GM21526 (cell line): ENCODE data around the gene RAB6B.
A peak's percentile ranks its signal among the peaks of the same experiment; 100 is the strongest.
"Not testable (repeated sequence)": the region's sequence is repeated elsewhere in the genome, so short reads cannot be mapped to it uniquely, and the experiment has no call there.

ENCODE experiments used
- ATAC-seq: cut with Tn5 transposase; IDR thresholded peaks from one replicate; pipeline ENCODE4 v1.9.1; 2021; ENCODE audit warnings: moderate library complexity; ENCODE audit not compliant: unreplicated experiment, low FRiP score

Gene RAB6B

GRCh38 chr3:133824961-133825485 lies 70.7 kb downstream of the RAB6B start:
- no peak for ATAC-seq

DNA sequence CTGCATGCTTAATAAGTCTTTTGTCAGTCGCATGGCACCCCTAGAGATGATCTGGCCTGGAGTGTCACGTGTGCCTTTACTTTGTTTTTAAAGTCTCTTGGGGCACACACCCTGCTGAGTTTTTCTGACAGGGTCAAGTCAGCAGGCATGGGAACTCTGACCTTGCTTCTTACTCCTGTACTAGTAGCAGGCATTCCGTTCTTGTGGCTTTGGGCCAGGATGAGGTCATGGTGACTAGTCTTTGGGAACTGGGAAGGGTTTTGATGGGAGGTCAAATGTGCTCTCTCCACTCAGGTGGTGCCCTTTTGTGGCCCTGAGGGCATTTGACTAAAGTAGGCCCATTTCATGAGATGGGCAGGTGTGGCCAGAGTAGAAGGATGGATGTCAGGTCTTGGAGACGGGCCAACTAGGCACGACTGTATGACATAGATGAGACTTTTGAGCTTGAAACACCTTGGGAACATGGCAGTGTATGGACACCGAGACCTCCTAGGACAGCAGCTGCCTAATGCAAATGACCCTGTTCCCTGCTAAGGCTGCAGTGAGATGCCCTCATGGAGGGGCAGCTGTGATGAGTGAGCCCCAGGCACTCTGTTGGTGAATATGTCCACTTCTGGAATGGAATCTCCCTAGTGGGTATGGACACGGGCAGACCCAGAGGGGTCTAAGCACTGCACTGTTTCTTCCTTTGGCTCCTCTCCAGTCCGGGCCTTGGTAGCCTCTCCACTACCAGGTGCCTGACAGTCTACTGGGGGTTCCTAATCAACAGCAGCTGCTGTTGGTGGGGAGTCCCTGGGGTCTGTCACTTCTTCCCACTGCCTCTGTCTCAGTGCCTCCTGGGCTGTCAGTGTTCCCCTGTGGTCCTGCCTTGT lies 73.7 kb downstream of the RAB6B start:
- no peak for ATAC-seq

DNA sequence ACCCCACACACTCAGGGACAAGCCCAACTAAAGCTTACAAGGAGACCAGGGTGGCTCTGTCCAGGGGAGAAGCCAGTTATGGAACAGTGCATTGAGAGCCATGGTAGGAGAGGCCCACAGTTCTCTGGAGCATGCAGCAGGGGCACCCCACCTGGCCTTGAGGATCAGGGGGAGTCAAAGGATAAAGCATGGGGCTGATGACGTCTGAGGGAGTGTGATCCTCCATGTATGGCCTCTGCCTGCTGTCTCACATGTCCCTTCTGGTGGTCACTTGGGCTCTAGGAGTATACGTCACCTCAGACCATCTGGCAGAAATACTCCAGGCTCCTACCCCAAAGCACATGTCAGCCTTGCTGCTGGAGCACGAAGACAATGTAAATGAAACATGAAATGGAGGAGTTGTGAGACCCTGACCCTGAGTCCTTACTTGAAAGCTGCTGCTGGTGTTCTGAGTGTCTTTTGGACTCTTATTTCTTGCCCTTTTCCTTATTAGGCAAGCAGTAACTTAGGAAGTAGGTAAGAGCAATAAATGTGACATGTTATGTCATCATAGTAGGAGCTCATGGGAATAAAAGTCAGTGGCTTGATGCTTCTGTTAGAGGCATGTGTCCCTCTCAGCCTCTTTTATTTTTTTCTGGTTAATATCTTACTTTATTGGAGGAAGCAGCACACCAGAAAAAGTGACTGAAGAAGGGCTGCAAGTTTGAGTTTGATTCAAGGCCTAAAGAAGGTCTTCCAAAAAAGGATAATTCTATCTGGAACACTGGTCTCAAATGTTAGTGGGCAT lies 74.6 kb downstream of the RAB6B start:
- ATAC-seq, result no peak

DNA sequence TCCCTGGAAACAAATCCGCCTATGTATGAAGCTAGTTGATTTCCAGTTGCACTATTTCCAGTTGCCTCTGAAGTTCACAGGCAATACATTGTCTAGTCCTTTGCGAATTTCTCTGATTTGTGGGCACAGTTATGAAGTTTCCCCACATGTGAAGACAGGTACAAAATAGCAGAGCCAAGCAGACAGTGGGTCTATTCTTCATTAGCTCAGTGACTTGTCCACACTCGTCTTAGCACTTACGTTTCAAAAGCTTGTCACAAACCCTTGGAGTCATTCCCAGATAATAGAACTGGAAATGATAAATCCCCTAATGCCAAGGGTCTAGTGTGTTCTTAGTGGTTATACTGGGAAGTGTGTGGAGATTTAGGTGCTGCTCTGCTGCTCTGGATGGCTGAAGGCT lies 75.6 kb downstream of the RAB6B start:
- no peak for ATAC-seq

- no peak for ATAC-seq
These were observed 80.3 kb downstream of the RAB6B start for GRCh38 chr3:133815386-133815785.

DNA sequence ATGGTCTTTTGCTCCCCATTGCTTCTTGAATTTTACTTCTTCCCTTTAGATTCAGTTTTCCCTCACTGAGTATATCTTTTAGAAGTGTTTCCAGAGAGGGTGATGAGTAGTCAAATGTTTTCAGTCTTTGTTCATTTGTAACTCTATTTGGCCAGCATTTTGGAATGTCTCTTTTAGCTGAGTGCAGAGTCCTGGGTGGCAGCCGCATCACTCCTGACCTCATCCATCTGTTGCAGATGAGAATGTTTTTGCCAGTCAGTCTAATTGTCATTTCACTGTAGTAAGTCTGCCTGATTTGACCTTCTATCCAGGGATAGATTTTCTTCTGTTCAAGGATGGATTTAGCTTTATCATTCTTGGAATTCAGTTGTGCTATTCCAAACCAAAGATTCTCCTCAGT lies 82.8 kb downstream of the RAB6B start:
- ATAC-seq, result no peak

DNA sequence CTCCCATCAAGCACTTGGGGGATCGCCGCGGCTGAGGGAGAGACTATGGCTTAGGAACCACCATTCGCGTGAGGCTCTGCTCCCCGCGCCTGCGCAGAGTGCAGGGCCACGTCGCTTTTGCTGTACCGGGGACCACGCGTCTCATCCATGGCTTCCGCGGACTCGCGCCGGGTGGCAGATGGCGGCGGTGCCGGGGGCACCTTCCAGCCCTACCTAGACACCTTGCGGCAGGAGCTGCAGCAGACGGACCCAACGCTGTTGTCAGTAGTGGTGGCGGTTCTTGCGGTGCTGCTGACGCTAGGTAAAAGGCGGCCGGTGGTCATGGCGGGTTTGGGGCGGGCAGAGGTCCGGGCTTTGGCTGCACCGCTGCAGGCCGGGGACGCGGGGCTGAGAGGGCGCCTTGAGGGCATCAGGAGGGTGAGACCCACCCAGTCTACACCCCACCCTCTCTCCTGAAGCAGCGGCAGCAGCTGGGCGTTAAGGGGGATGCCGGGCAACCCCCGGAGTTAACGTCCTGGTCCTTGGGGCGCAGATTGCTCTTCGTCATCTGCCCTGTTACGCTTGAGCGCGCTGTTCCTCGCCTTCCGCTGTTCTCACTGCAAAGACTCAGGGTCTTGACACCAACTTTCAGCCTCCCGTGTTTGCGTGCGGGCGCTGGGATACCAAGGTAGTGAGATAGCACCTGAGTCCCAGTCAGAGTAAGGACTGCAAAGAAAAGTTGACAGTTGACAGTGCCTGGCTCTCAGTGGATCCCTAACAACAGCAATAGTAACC lies 89.8 kb downstream of the RAB6B start, which contains the start of gene SRPRB:
Gene SRPRB (plus strand): TSS at position 114 of the 774 bp plus-strand sequence. CDS start 34 bp downstream, at position 148.
- peak; percentile 96 for ATAC-seq

- ATAC-seq, result no peak
These were observed 90.3 kb downstream of the RAB6B start for GRCh38 chr3:133805384-133805701.

GRCh38 chr3:133804896-133805295 lies 90.8 kb downstream of the RAB6B start:
- no peak for ATAC-seq

- ATAC-seq, result no peak
These were observed 92.2 kb downstream of the RAB6B start for GRCh38 chr3:133803469-133803868.

- no peak for ATAC-seq
These were observed 95.7 kb downstream of the RAB6B start for GRCh38 chr3:133799794-133800585.

DNA sequence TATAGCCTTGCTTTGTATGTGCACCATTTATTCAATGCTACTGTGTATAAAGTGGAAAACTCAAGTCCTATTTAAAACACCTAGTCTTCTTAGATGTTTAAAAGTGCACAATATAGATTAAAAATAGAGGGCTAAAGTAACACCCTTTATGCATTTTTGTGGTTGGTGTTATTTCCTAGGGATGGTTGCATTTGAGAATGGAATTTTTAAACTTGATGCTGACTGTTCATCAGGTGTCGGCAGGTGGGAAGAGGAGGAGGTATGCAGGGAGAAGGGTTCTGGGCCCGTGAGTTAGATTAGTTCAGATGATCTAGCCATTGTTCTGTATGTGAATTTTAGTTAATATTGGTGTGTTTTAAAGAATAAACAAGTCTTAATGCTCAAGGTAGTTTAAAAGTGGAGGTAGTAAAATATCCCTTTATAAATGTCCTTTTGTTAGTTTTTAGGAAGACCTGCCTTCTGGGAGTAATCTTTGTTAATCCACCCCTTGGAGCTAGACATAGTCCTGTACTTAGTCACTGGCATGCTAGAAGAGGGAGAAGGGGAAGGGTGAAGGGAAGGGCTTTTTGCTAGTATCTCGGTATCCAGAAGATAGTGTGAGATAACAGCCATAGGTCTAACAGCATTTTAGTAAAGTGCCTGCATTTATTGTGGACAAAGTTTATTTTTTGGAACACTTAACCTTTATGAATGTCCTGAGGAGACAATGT lies 98.1 kb downstream of the RAB6B start:
- ATAC-seq, result no peak

DNA sequence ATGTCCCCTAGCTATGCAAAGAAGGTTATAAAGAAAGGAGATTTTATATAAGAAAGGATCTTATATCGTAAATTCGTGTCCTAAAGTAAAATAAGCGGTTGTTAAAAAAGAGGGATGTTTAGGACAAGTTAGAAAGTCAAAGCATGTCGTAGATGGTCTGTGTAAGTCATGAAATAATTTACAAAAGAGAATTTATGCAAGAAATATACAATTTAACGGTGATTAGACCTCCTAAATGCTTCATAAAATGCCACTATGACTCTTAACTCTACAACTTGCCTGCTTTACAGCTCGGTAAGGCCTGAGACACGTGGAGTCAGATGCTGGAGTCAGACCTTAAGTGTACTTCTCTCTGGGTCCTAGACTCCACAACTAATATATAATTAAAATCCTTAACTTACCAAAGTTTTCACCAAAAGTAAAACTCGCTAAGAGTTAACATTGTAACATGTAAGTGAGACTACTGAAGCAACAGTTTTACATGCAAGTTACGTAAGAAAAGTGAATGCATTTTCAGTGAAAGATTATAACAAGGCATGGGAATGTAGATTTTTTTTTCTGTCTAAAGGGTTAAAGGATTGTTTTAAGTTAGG lies 103.4 kb downstream of the RAB6B start:
- ATAC-seq, result no peak

GRCh38 chr3:133788024-133788423 lies 107.7 kb downstream of the RAB6B start:
- ATAC-seq, result no peak

- no peak for ATAC-seq
These were observed 111.9 kb downstream of the RAB6B start for GRCh38 chr3:133783762-133784161.

- ATAC-seq, result no peak
These were observed 113.2 kb downstream of the RAB6B start for GRCh38 chr3:133782454-133782853.

GRCh38 chr3:133781570-133781969 lies 114.1 kb downstream of the RAB6B start:
- no peak for ATAC-seq

DNA sequence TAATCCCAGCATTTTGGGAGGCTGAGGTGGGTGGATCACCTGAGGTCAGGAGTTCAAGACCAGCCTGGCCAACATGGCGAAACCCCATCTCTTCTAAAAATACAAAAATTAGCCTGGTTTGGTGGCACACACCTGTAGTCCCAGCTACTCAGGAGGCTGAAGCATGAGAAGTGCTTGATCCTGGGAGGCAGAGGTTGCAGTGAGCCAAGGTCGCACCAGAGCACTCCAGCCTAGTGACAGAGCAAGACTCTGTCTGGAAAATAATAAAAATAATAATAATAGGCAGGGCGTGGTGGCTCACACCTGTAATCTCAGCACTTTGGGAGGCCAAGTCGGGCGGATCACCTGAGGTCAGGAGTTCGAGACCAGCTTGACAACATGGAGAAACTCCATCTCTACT lies 114.9 kb downstream of the RAB6B start:
- not testable (repeated sequence) for ATAC-seq

- ATAC-seq, result no peak
These were observed 116.0 kb downstream of the RAB6B start for GRCh38 chr3:133779626-133780203.
